ENCODE data around the gene CAMSAP1.

CAMSAP1 gene

DNA sequence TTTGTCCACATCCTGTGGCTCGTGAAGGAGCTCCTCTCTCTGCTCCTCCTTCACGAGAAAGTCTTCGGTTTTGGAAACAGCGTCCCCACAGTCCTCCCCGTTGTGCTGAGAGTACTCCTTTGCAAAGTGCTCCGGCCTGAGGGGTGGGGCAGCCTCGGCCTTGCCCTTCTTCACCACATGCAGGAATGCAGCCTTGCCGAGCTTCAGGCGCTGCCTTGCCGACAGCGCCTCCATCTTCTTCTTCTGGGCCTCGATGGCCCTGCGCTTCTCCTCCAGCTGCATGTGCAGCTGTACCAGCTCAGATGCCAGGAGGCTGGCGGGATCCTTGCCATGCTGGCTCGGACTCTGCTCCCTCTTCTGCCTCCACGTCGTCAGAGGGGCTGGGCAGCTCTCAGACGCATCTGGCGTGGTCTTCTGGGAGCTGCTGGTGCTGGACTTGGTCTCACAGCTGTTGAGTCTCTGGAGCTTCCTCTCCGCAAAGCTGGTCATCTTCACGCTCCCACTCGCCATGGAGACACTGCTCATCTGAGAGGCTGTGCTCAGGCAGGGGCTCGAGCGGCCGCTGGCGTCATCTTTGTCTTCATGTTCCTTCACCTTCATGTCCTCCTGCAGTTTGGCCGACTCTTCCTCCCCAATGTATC is 85.5 kb downstream of the CAMSAP1 start:
- no peak overlapping the region for H3K27ac ChIP-seq (ENCODE audit: low read length, poor library complexity, severe bottlenecking)
- no peak overlapping the region for H3K4me2 ChIP-seq (ENCODE audit: low read length, poor library complexity, severe bottlenecking)
- H3K36me3 ChIP-seq (ENCODE audit: control insufficient read depth in 1 of 2, insufficient read depth in 2 of 2, low read depth in 1 of 2, low read length in 2 of 2) = peaks cover 70 to 73% of the 10 kb centered on the region in 2 experiments
- peaks cover 52% of the 10 kb centered on the region for H3K79me1 ChIP-seq (replicated peaks; ENCODE audit: low read length, poor library complexity, severe bottlenecking)
- no peak overlapping the region for H2AFZ ChIP-seq (ENCODE audit: low read depth, low read length)
- 97% methylated on average over 27 of the region's 27 CpGs for WGBS
- no peak overlapping the region for H4K91ac ChIP-seq (ENCODE audit: low read length)
- no peak overlapping the region for H4K8ac ChIP-seq (ENCODE audit: low read length)
- H2BK120ac ChIP-seq (ENCODE audit: low read depth, low read length) = no peak overlapping the region
- H3K14ac ChIP-seq (ENCODE audit: low read length in 2 of 2) = no peak overlapping the region
- no peak overlapping the region for H3K4me3 ChIP-seq (ENCODE audit: insufficient read depth in 1 of 2, low read depth in 1 of 2, low read length in 2 of 2)
- H3K23ac ChIP-seq (ENCODE audit: low read length in 2 of 2) = no peak overlapping the region
- no peak overlapping the region for H2BK15ac ChIP-seq (ENCODE audit: low read depth, poor library complexity, severe bottlenecking)
- H3K4me1 ChIP-seq (ENCODE audit: control insufficient read depth, insufficient read depth, low read depth, low read length) = peaks cover 2% of the 10 kb centered on the region
- no peak for DNase-seq
- no peaks in the 10 kb centered on the region for H3K27me3 ChIP-seq (ENCODE audit: control insufficient read depth in 1 of 2, insufficient read depth in 1 of 2, low read length in 2 of 2)
- no peak overlapping the region for H3K9ac ChIP-seq (ENCODE audit: low read length)
- H2BK12ac ChIP-seq (ENCODE audit: low read length in 2 of 2) = no peak overlapping the region
- no peak overlapping the region for H3K18ac ChIP-seq (ENCODE audit: low read depth in 1 of 2, low read length in 2 of 2)
- H2BK5ac ChIP-seq (ENCODE audit: low read depth, low read length, poor library complexity, severe bottlenecking) = no peak overlapping the region
- no peaks in the 10 kb centered on the region for H3K9me3 ChIP-seq (ENCODE audit: control insufficient read depth, low read length)
- no peak overlapping the region for H2AK5ac ChIP-seq (ENCODE audit: low read length, severe bottlenecking)
- no peak overlapping the region for H3K4ac ChIP-seq (ENCODE audit: low read depth in 1 of 2, low read length in 2 of 2)

DNA sequence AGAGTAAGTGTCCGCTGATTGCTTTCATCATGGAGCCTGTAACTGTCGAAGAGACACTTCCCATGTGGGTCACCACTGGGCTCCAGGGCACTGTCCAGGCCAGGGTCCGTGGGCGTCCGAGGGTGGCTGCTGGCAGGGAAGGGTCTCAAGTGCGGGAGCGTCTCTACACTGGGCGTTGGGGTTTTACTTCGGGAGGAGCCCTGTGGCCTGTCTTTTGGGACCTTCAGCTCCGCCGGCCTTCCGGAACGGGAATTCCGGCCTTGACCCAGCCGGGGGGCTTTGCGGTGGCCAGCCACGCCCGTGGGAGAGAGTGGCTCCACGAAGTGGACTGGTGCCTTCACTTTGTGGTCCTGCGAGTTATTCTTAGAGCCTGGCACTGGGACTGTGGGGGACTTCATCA is 86.2 kb downstream of the CAMSAP1 start:
- H3K9ac ChIP-seq (ENCODE audit: low read length) = no peak overlapping the region
- H3K9me3 ChIP-seq (ENCODE audit: control insufficient read depth, low read length) = no peaks in the 10 kb centered on the region
- H2AFZ ChIP-seq (ENCODE audit: low read depth, low read length) = no peak overlapping the region
- H3K23ac ChIP-seq (ENCODE audit: low read length in 2 of 2) = no peak overlapping the region
- H3K14ac ChIP-seq (ENCODE audit: low read length in 2 of 2) = no peak overlapping the region
- no peak overlapping the region for H3K18ac ChIP-seq (ENCODE audit: low read depth in 1 of 2, low read length in 2 of 2)
- no peak overlapping the region for H4K8ac ChIP-seq (ENCODE audit: low read length)
- peaks cover 74 to 79% of the 10 kb centered on the region in 2 experiments for H3K36me3 ChIP-seq (ENCODE audit: control insufficient read depth in 1 of 2, insufficient read depth in 2 of 2, low read depth in 1 of 2, low read length in 2 of 2)
- H2AK5ac ChIP-seq (ENCODE audit: low read length, severe bottlenecking) = no peak overlapping the region
- no peak overlapping the region for H2BK120ac ChIP-seq (ENCODE audit: low read depth, low read length)
- H2BK12ac ChIP-seq (ENCODE audit: low read length in 2 of 2) = no peak overlapping the region
- no peak overlapping the region for H3K4me2 ChIP-seq (ENCODE audit: low read length, poor library complexity, severe bottlenecking)
- no peak overlapping the region for H3K27ac ChIP-seq (ENCODE audit: low read length, poor library complexity, severe bottlenecking)
- 96% methylated on average over 20 of the region's 20 CpGs for WGBS
- H2BK5ac ChIP-seq (ENCODE audit: low read depth, low read length, poor library complexity, severe bottlenecking) = no peak overlapping the region
- H2BK15ac ChIP-seq (ENCODE audit: low read depth, poor library complexity, severe bottlenecking) = no peak overlapping the region
- no peaks in the 10 kb centered on the region for H3K27me3 ChIP-seq (ENCODE audit: control insufficient read depth in 1 of 2, insufficient read depth in 1 of 2, low read length in 2 of 2)
- H3K4me3 ChIP-seq (ENCODE audit: insufficient read depth in 1 of 2, low read depth in 1 of 2, low read length in 2 of 2) = no peak overlapping the region
- no peak for DNase-seq
- H4K91ac ChIP-seq (ENCODE audit: low read length) = no peak overlapping the region
- H3K79me1 ChIP-seq (replicated peaks; ENCODE audit: low read length, poor library complexity, severe bottlenecking) = peaks cover 47% of the 10 kb centered on the region
- H3K4ac ChIP-seq (ENCODE audit: low read depth in 1 of 2, low read length in 2 of 2) = no peak overlapping the region
- H3K4me1 ChIP-seq (ENCODE audit: control insufficient read depth, insufficient read depth, low read depth, low read length) = peaks cover 3% of the 10 kb centered on the region

DNA sequence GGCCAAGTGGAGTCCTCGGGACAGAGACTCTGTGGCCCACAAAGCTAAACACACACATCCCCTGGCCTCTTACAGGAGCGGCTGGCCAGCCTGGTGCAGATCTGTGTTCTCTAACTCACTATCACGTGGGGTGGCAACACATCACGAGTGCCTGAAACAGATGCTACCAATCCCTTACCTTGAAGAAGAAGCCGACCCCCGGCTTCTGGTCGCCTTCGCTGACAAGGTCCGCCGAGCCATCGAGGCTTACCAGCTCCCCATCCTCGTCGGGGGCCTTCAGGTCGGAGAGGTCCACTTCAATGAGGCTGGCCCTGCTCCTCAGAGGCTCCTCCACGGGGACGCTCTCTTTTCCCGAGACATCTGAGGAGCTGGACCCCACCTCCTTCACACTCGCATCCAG is 86.7 kb downstream of the CAMSAP1 start:
- Histone ChIP-seq H3K36me3 (ENCODE audit: control insufficient read depth in 1 of 2, insufficient read depth in 2 of 2, low read depth in 1 of 2, low read length in 2 of 2) (peaks cover 74 to 83% of the 10 kb centered on the region in 2 experiments), H3K79me1 (replicated peaks; ENCODE audit: low read length, poor library complexity, severe bottlenecking) (peaks cover 44% of the 10 kb centered on the region), H3K27ac (ENCODE audit: low read length, poor library complexity, severe bottlenecking) (no peak overlapping the region), H3K9me3 (ENCODE audit: control insufficient read depth, low read length) (no peaks in the 10 kb centered on the region), H3K14ac (ENCODE audit: low read length in 2 of 2) (no peak overlapping the region), H2AK5ac (ENCODE audit: low read length, severe bottlenecking) (no peak overlapping the region), H3K9ac (ENCODE audit: low read length) (no peak overlapping the region), H2BK120ac (ENCODE audit: low read depth, low read length) (no peak overlapping the region), H3K18ac (ENCODE audit: low read depth in 1 of 2, low read length in 2 of 2) (no peak overlapping the region), H2AFZ (ENCODE audit: low read depth, low read length) (no peak overlapping the region), H3K4me2 (ENCODE audit: low read length, poor library complexity, severe bottlenecking) (no peak overlapping the region), H4K8ac (ENCODE audit: low read length) (no peak overlapping the region), H3K23ac (ENCODE audit: low read length in 2 of 2) (no peak overlapping the region), H3K4me3 (ENCODE audit: insufficient read depth in 1 of 2, low read depth in 1 of 2, low read length in 2 of 2) (no peak overlapping the region), H2BK15ac (ENCODE audit: low read depth, poor library complexity, severe bottlenecking) (no peak overlapping the region), H3K4me1 (ENCODE audit: control insufficient read depth, insufficient read depth, low read depth, low read length) (peaks cover 2% of the 10 kb centered on the region), H2BK5ac (ENCODE audit: low read depth, low read length, poor library complexity, severe bottlenecking) (no peak overlapping the region), H3K4ac (ENCODE audit: low read depth in 1 of 2, low read length in 2 of 2) (no peak overlapping the region), H2BK12ac (ENCODE audit: low read length in 2 of 2) (no peak overlapping the region), H4K91ac (ENCODE audit: low read length) (no peak overlapping the region), H3K27me3 (ENCODE audit: control insufficient read depth in 1 of 2, insufficient read depth in 1 of 2, low read length in 2 of 2) (no peaks in the 10 kb centered on the region)
- WGBS = 97% methylated on average over 18 of the region's 18 CpGs
- no peak for DNase-seq

DNA sequence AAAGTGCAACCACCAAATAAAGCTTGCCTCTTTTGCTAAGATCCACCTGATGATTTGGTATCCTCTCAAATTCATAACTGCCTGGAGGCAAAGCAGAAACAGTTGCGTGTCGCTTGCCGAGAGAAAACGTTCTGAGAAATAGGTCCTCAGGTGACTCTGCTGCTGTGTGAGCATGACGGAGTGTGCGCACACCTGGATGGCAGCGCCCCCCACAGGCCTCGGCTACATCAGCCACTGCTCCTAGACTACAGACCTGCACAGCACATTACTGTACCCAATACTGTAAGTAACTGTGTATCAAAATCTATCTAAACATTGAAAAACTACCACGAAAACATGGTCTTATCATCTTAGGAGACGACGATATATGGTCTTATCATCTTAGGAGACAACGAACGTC is 87.4 kb downstream of the CAMSAP1 start:
- H3K27ac ChIP-seq (ENCODE audit: low read length, poor library complexity, severe bottlenecking) = no peak overlapping the region

More for the DNA sequence above, 87.4 kb downstream of the CAMSAP1 start:
- Histone ChIP-seq H3K9me3 (ENCODE audit: control insufficient read depth, low read length) (no peaks in the 10 kb centered on the region), H2AK5ac (ENCODE audit: low read length, severe bottlenecking) (no peak overlapping the region), H3K36me3 (ENCODE audit: control insufficient read depth in 1 of 2, insufficient read depth in 2 of 2, low read depth in 1 of 2, low read length in 2 of 2) (peaks cover 75 to 87% of the 10 kb centered on the region in 2 experiments), H3K23ac (ENCODE audit: low read length in 2 of 2) (no peak overlapping the region), H3K79me1 (replicated peaks; ENCODE audit: low read length, poor library complexity, severe bottlenecking) (peaks cover 42% of the 10 kb centered on the region), H2BK120ac (ENCODE audit: low read depth, low read length) (no peak overlapping the region), H3K14ac (ENCODE audit: low read length in 2 of 2) (no peak overlapping the region), H2BK5ac (ENCODE audit: low read depth, low read length, poor library complexity, severe bottlenecking) (no peak overlapping the region), H2BK12ac (ENCODE audit: low read length in 2 of 2) (no peak overlapping the region), H3K27me3 (ENCODE audit: control insufficient read depth in 1 of 2, insufficient read depth in 1 of 2, low read length in 2 of 2) (no peaks in the 10 kb centered on the region), H3K18ac (ENCODE audit: low read depth in 1 of 2, low read length in 2 of 2) (no peak overlapping the region), H3K4me2 (ENCODE audit: low read length, poor library complexity, severe bottlenecking) (no peak overlapping the region), H4K91ac (ENCODE audit: low read length) (no peak overlapping the region), H4K8ac (ENCODE audit: low read length) (no peak overlapping the region), H3K9ac (ENCODE audit: low read length) (no peak overlapping the region), H2BK15ac (ENCODE audit: low read depth, poor library complexity, severe bottlenecking) (no peak overlapping the region), H3K4ac (ENCODE audit: low read depth in 1 of 2, low read length in 2 of 2) (no peak overlapping the region), H3K4me1 (ENCODE audit: control insufficient read depth, insufficient read depth, low read depth, low read length) (peaks cover 2% of the 10 kb centered on the region), H3K4me3 (ENCODE audit: insufficient read depth in 1 of 2, low read depth in 1 of 2, low read length in 2 of 2) (no peak overlapping the region), H2AFZ (ENCODE audit: low read depth, low read length) (no peak overlapping the region)
- no peak for DNase-seq
- 96% methylated on average over 13 of the region's 13 CpGs for WGBS
